ENCODE data around the gene FN1.
"Not testable (repeated sequence)": the region's sequence is repeated elsewhere in the genome, so short reads cannot be mapped to it uniquely, and the experiment has no call there.

DNA sequence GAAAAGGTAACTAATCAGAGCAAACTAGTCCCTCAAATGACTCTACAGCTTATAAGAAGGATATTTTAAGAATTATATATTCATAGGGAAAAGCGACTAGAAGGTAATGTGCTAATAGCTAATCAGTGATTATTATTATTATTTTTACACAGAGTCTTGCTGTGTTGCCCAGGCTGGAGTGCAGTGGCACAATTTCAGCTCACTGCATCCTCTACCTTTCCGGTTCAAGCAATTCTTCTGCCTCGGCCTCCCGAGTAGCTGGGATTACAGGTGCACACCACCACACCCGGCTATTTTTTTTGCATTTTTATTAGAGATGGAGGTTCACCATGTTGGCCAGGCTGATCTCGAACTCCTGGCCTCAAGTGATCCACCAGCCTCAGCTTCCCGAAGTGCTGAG is 27.4 kb downstream of the FN1 start:
- TF ChIP-seq RAD21 (IDR thresholded peaks at IDR 0.05 in 1 of 2, conservative IDR thresholded peaks at IDR 0.05 in 1 of 2; ENCODE audit: low read depth in 2 of 2, low read length in 2 of 2); NANOG (IDR thresholded peaks at IDR 0.05; ENCODE audit: insufficient read depth, low read depth, low read length, poor library complexity, severe bottlenecking); SIRT6 (IDR thresholded peaks at IDR 0.05; ENCODE audit: low read length); CBX5 (IDR thresholded peaks at IDR 0.05; ENCODE audit: low read depth, low read length); HDAC2 (IDR thresholded peaks at IDR 0.05; ENCODE audit: borderline replicate concordance in 1 of 2, low read depth in 2 of 2, low read length in 2 of 2); CHD2 (IDR thresholded peaks at IDR 0.05; ENCODE audit: low read length); POLR2AphosphoS5 (IDR thresholded peaks at IDR 0.05; ENCODE audit: low read depth, low read length): not testable (repeated sequence)
- TF ChIP-seq, protein P1, sequence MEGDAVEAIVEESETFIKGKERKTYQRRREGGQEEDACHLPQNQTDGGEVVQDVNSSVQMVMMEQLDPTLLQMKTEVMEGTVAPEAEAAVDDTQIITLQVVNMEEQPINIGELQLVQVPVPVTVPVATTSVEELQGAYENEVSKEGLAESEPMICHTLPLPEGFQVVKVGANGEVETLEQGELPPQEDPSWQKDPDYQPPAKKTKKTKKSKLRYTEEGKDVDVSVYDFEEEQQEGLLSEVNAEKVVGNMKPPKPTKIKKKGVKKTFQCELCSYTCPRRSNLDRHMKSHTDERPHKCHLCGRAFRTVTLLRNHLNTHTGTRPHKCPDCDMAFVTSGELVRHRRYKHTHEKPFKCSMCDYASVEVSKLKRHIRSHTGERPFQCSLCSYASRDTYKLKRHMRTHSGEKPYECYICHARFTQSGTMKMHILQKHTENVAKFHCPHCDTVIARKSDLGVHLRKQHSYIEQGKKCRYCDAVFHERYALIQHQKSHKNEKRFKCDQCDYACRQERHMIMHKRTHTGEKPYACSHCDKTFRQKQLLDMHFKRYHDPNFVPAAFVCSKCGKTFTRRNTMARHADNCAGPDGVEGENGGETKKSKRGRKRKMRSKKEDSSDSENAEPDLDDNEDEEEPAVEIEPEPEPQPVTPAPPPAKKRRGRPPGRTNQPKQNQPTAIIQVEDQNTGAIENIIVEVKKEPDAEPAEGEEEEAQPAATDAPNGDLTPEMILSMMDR (IDR thresholded peaks at IDR 0.05; ENCODE audit: control extremely low read depth in 1 of 3, insufficient read depth in 1 of 3, low read depth in 1 of 3, low read length in 3 of 3) = not testable (repeated sequence)
- TF ChIP-seq, protein P2, sequence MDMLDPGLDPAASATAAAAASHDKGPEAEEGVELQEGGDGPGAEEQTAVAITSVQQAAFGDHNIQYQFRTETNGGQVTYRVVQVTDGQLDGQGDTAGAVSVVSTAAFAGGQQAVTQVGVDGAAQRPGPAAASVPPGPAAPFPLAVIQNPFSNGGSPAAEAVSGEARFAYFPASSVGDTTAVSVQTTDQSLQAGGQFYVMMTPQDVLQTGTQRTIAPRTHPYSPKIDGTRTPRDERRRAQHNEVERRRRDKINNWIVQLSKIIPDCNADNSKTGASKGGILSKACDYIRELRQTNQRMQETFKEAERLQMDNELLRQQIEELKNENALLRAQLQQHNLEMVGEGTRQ (IDR thresholded peaks at IDR 0.05; ENCODE audit: low read length) = not testable (repeated sequence)
